H1 (cell line): ENCODE data around the gene GBF1. TPM values are rescaled to one million over a fixed set of nuclear protein-coding genes. Genes with fewer than 3 reads are reported as not detected.

ENCODE experiments used
- CTCF ChIA-PET: fragments of 300-600 bp; sonication (Branson Sonifier 250); formaldehyde crosslinking; loops from one replicate; lab custom pipeline; 2021; ENCODE audit not compliant: partially characterized antibody; lab: Charles Lee
- POLR2A ChIA-PET: fragments of 300-600 bp; sonication (Branson Sonifier 250); formaldehyde crosslinking; loops from one replicate; lab custom pipeline; 2021; ENCODE audit warnings: inconsistent platforms; ENCODE audit not compliant: partially characterized antibody; lab: Charles Lee
- DNase-seq, 2 experiments: peaks; one replicate each; pipeline versions ENCODE4 v3.0.0 to v3.0.0-alpha.2; 2010 to 2022; ENCODE audit warnings: low spot score in 2 of 2, low read depth in 1 of 2, mixed read lengths in 1 of 2
- FAIRE-seq: peaks from 2 replicates; lab custom pipeline; 2011; peaks lifted over from hg19 to GRCh38; lab: Jason Lieb, UNC
- H2AFZ ChIP-seq: 2 replicates; pipeline ENCODE4 v1.8.1; 2012; ENCODE audit warnings: low read length, inconsistent platforms
- H2AK5ac ChIP-seq: 2 replicates; pipeline ENCODE4 v1.6.1; 2013; ENCODE audit warnings: low read depth, low read length
- H2BK120ac ChIP-seq: replicated peaks from 2 replicates; pipeline ENCODE3; 2013; ENCODE audit warnings: low read depth, low read length, inconsistent platforms
- H2BK12ac ChIP-seq: 2 replicates; pipeline ENCODE4 v1.6.1; 2013; ENCODE audit warnings: low read depth, low read length
- H2BK15ac ChIP-seq: 2 replicates; pipeline ENCODE4 v1.6.1; 2013; ENCODE audit warnings: low read length
- H2BK20ac ChIP-seq: 2 replicates; pipeline ENCODE4 v1.6.1; 2013; ENCODE audit warnings: low read length
- H2BK5ac ChIP-seq: 2 replicates; pipeline ENCODE4 v1.6.1; 2013; ENCODE audit warnings: low read depth, low read length
- H3K14ac ChIP-seq: 2 replicates; pipeline ENCODE4 v1.6.1; 2013; ENCODE audit warnings: inconsistent platforms; ENCODE audit not compliant: insufficient read length
- H3K18ac ChIP-seq: 2 replicates; pipeline ENCODE4 v1.6.1; 2013; ENCODE audit warnings: low read length; ENCODE audit errors: extremely low read depth
- H3K23ac ChIP-seq: 2 replicates; pipeline ENCODE4 v1.6.1; 2013; ENCODE audit warnings: inconsistent platforms; ENCODE audit not compliant: insufficient read length
- H3K23me2 ChIP-seq: 2 replicates; pipeline ENCODE4 v1.6.1; 2013; ENCODE audit warnings: low read depth, low read length
- H3K27ac ChIP-seq: 2 replicates; pipeline ENCODE4 v1.6.1; 2011; ENCODE audit warnings: low read depth, low read length, inconsistent platforms
- H3K27me3 ChIP-seq, 4 experiments: replicated peaks in 1 of 4; 1 replicate in 1 of 4; 2 replicates in 3 of 4; pipeline versions ENCODE4 v1.6.1 to v1.8.1; 2011 to 2013; ENCODE audit warnings: low read length in 3 of 4, mild to moderate bottlenecking in 3 of 4, inconsistent platforms in 2 of 4, mixed read lengths in 2 of 4, moderate library complexity in 1 of 4; ENCODE audit not compliant: control insufficient read depth in 3 of 4, insufficient read depth in 3 of 4; ENCODE audit errors: extremely low read depth in 1 of 4
- H3K36me3 ChIP-seq, 4 experiments: 2 replicates each; pipeline versions ENCODE4 v1.6.1 to v1.8.1; 2011 to 2013; ENCODE audit warnings: mild to moderate bottlenecking in 4 of 4, low read length in 3 of 4, moderate library complexity in 2 of 4, control low read depth in 1 of 4, inconsistent platforms in 1 of 4; ENCODE audit not compliant: insufficient read depth in 4 of 4, control insufficient read depth in 2 of 4
- H3K4ac ChIP-seq: replicated peaks from 2 replicates; pipeline ENCODE3; 2013; ENCODE audit warnings: low read length, low read depth, mixed read lengths, inconsistent platforms; ENCODE audit not compliant: insufficient read length
- H3K4me1 ChIP-seq, 4 experiments: replicated peaks in 1 of 4; 1 replicate in 1 of 4; 2 replicates in 3 of 4; pipeline versions ENCODE4 v1.6.1 to v1.8.1; 2011 to 2013; ENCODE audit warnings: low read length in 3 of 4, inconsistent platforms in 2 of 4, mixed read lengths in 1 of 4; ENCODE audit not compliant: insufficient read depth in 4 of 4, control insufficient read depth in 3 of 4
- H3K4me2 ChIP-seq, 2 experiments: 2 replicates each; pipeline versions ENCODE4 v1.6.1 to v1.8.1; 2011 to 2013; ENCODE audit warnings: low read depth in 2 of 2, low read length in 2 of 2, control low read depth in 1 of 2, inconsistent platforms in 1 of 2, mild to moderate bottlenecking in 1 of 2; ENCODE audit not compliant: insufficient read depth in 1 of 2
- H3K4me3 ChIP-seq, 4 experiments: fragments of 200-600, 300-600 bp in 1 of 4; sonication (generic), shearing (Covaris generic), sonication (Bioruptor Twin) in 1 of 4; 2 replicates each; pipeline versions ENCODE4 v1.5.1 to v1.8.1; 2011 to 2016; ENCODE audit warnings: low read length in 4 of 4, low read depth in 3 of 4, control low read depth in 2 of 4, inconsistent platforms in 2 of 4, mild to moderate bottlenecking in 2 of 4, mixed read lengths in 1 of 4, moderate library complexity in 1 of 4; ENCODE audit not compliant: insufficient read depth in 2 of 4; ENCODE audit errors: extremely low read depth in 1 of 4
- H3K56ac ChIP-seq: replicated peaks from 2 replicates; pipeline ENCODE3; 2013; ENCODE audit warnings: low read depth, mild to moderate bottlenecking, mixed read lengths, low read length, inconsistent platforms; ENCODE audit not compliant: insufficient read length
- H3K79me1 ChIP-seq: 2 replicates; pipeline ENCODE4 v1.6.1; 2013; ENCODE audit warnings: low read depth, low read length, control low read depth
- H3K79me2 ChIP-seq, 2 experiments: 2 replicates each; pipeline versions ENCODE4 v1.6.1 to v1.8.1; 2012 to 2013; ENCODE audit warnings: low read length in 2 of 2, mild to moderate bottlenecking in 2 of 2, inconsistent platforms in 1 of 2; ENCODE audit not compliant: insufficient read depth in 2 of 2, control insufficient read depth in 1 of 2
- H3K9ac ChIP-seq, 4 experiments: replicated peaks in 1 of 4; 1 replicate in 1 of 4; 2 replicates in 3 of 4; pipeline versions ENCODE4 v1.6.1 to v1.8.1; 2011 to 2013; ENCODE audit warnings: low read depth in 3 of 4, low read length in 3 of 4, control low read depth in 2 of 4, mild to moderate bottlenecking in 2 of 4, moderate library complexity in 2 of 4, inconsistent platforms in 1 of 4; ENCODE audit errors: extremely low read depth in 1 of 4
- H3K9me3 ChIP-seq, 2 experiments: 2 replicates each; pipeline versions ENCODE4 v1.6.1 to v1.8.1; 2012 to 2013; ENCODE audit warnings: mild to moderate bottlenecking in 2 of 2, moderate library complexity in 2 of 2, control low read depth in 1 of 2, inconsistent platforms in 1 of 2, low read depth in 1 of 2, low read length in 1 of 2, mixed read lengths in 1 of 2; ENCODE audit not compliant: insufficient read depth in 2 of 2
- H4K20me1 ChIP-seq, 2 experiments: replicated peaks in 1 of 2; 2 replicates each; pipeline versions ENCODE3 to v1.8.1; 2011 to 2013; ENCODE audit warnings: inconsistent platforms in 2 of 2, low read length in 2 of 2, mild to moderate bottlenecking in 1 of 2; ENCODE audit not compliant: insufficient read depth in 2 of 2, control insufficient read depth in 1 of 2
- H4K5ac ChIP-seq: 2 replicates; pipeline ENCODE4 v1.6.1; 2013; ENCODE audit warnings: low read length, low read depth, mixed read lengths, inconsistent platforms; ENCODE audit not compliant: insufficient read length
- H4K8ac ChIP-seq: 2 replicates; pipeline ENCODE4 v1.8.0; 2013; ENCODE audit warnings: mild to moderate bottlenecking, moderate library complexity, low read length, inconsistent platforms; ENCODE audit not compliant: insufficient read depth; ENCODE audit errors: extremely low read depth
- H4K91ac ChIP-seq: replicated peaks from 2 replicates; pipeline ENCODE3; 2013; ENCODE audit warnings: low read length, mixed read lengths, inconsistent platforms; ENCODE audit not compliant: insufficient read length
- BRCA1 ChIP-seq: IDR thresholded peaks from 2 replicates; pipeline ENCODE4 v1.6.1; 2012; ENCODE audit warnings: low read depth, low read length, improper control_type of control experiment
- CBX5 ChIP-seq: fragments of 300-800, 300-1000 bp; sonication (generic); IDR thresholded peaks from 2 replicates; pipeline ENCODE4 v1.7.1; 2016; ENCODE audit warnings: antibody characterized with exemption, low read length, low read depth
- GTF2F1 ChIP-seq: IDR thresholded peaks from 2 replicates; pipeline ENCODE4 v1.6.1; 2012; ENCODE audit warnings: low read depth, low read length, improper control_type of control experiment, borderline replicate concordance
- NRF1 ChIP-seq: IDR thresholded peaks from 2 replicates; pipeline ENCODE4 v1.6.1; 2011; ENCODE audit warnings: mild to moderate bottlenecking, low read depth, low read length, improper control_type of control experiment
- PHF8 ChIP-seq: fragments of 200-600 bp; sonication (generic); conservative IDR thresholded peaks from 2 replicates; pipeline ENCODE4 v1.7.1; 2012; ENCODE audit warnings: low read depth, mild to moderate bottlenecking, inconsistent platforms, low read length, moderate library complexity
- POU5F1 ChIP-seq: IDR thresholded peaks from 2 replicates; pipeline ENCODE4 v1.6.1; 2011; ENCODE audit warnings: low read depth, mild to moderate bottlenecking, low read length, moderate library complexity
- RFX5 ChIP-seq: IDR thresholded peaks from 2 replicates; pipeline ENCODE4 v1.6.1; 2011; ENCODE audit warnings: low read depth, low read length, improper control_type of control experiment, borderline replicate concordance
- SP4 ChIP-seq: IDR thresholded peaks from 2 replicates; pipeline ENCODE4 v1.6.1; 2012; ENCODE audit warnings: low read length, inconsistent platforms
- WGBS, 2 experiments: shearing (Covaris generic) in 1 of 2; methylation state at CpG; one replicate each; pipeline versions ENCODE4 v1.1.6 to v1.1.7; 2013 to 2015; ENCODE audit warnings: low lambda C conversion rate in 2 of 2, mixed read lengths in 2 of 2, inconsistent platforms in 1 of 2, low coverage in 1 of 2, missing lambda C conversion rate in 1 of 2; ENCODE audit not compliant: insufficient replicate concordance in 2 of 2, insufficient coverage in 1 of 2, insufficient read length in 1 of 2; ENCODE audit errors: extremely low coverage in 1 of 2, missing lambda C conversion rate in 1 of 2; 5-methylcytosine and 5-hydroxymethylcytosine counted together
- polyA plus RNA-seq, 7 experiments: library from polyadenylated mRNA; depleted of rRNA in 3 of 7; stranded (reverse) in 5 of 7; unstranded in 2 of 7; fragments of >200 nt in 5 of 7; fragments of 200-250 nt in 2 of 7; gene quantifications; 1 replicate in 5 of 7; 2 replicates in 1 of 7; 4 replicates in 1 of 7; pipeline versions ENCODE4 v1.2.1 to v1.2.3, GENCODE V29; 2011 to 2013; ENCODE audit warnings: missing spikeins in 2 of 7, mixed read lengths in 2 of 7
- total RNA-seq: library from RNA; stranded (reverse); fragmentation: NEBNext Ultra II Directional; extraction: Animal tissue kit (Norgen Biotek cat#: 25700); gene quantifications from 2 replicates; pipeline ENCODE4 v1.2.1, GENCODE V29; 2021
- TF ChIP-seq, protein P1 (sequence below), 3 experiments: IDR thresholded peaks; 1 replicate in 2 of 3; 2 replicates in 1 of 3; pipeline versions ENCODE4 v1.5.1 to v1.6.1; 2011; ENCODE audit warnings: low read length in 3 of 3, mild to moderate bottlenecking in 3 of 3, inconsistent platforms in 2 of 3, low read depth in 1 of 3, moderate library complexity in 1 of 3; ENCODE audit not compliant: insufficient read depth in 1 of 3; ENCODE audit errors: control extremely low read depth in 1 of 3

Gene GBF1
- total and polyA plus RNA-seq, 2 of the 8 experiments (the other 6 are each of a cell fraction or from before 2014, with no cell fraction given) = 11.0 to 25.5 TPM

GRCh38 chr10:102219370-102219769 lies 26.0 kb upstream of the GBF1 start:
- CTCF ChIA-PET = interaction anchor here (1.4 to 24.6 kb wide), 5 partner anchors 11 to 179 kb away, joined by 3 to 862 read pairs (median 4); no protein-coding TSS in a partner anchor
- Histone ChIP-seq H3K27me3 (peaks cover 0 to 2% (median 0%) of the 10 kb centered on the region in 4 experiments; a peak in 1 of 7 replicates), H4K91ac (no peak overlapping the region), H2BK120ac (no peak overlapping the region), H3K9ac (no peak overlapping the region), H3K18ac (no peak overlapping the region), H3K23ac (no peak overlapping the region), H2AK5ac (no peak overlapping the region), H3K56ac (no peak overlapping the region), H3K23me2 (no peaks in the 10 kb centered on the region), H2BK20ac (no peak overlapping the region), H3K27ac (no peak overlapping the region), H3K4me1 (no peaks in the 10 kb centered on the region), H2BK12ac (no peak overlapping the region), H2BK15ac (no peak overlapping the region), H3K79me1 (no peaks in the 10 kb centered on the region), H3K4ac (no peak overlapping the region), H4K5ac (no peak overlapping the region), H3K4me2 (no peak overlapping the region), H3K4me3 (no peak overlapping the region), H3K79me2 (no peaks in the 10 kb centered on the region), H4K20me1 (no peaks in the 10 kb centered on the region), H3K36me3 (no peaks in the 10 kb centered on the region), H3K14ac (no peak overlapping the region), H2BK5ac (no peak overlapping the region), H4K8ac (no peak overlapping the region), H2AFZ (no peak overlapping the region), H3K9me3 (no peaks in the 10 kb centered on the region)
- FAIRE-seq = no peak
- POLR2A ChIA-PET = interaction anchor here (1.3 kb wide), 1 partner anchor 62 kb away, joined by 5 read pairs; no protein-coding TSS in a partner anchor
- no peak for DNase-seq
- 84% methylated on average over 5 of the region's 5 CpGs; no CpG with 5 or more reads in 1 of the 2 experiments for WGBS, 2 experiments
- TF ChIP-seq PHF8 (no peak), GTF2F1 (no peak), BRCA1 (no peak), NRF1 (no peak), SP4 (no peak), POU5F1 (no peak), CBX5 (no peak), RFX5 (no peak)
- TF ChIP-seq, protein P1, sequence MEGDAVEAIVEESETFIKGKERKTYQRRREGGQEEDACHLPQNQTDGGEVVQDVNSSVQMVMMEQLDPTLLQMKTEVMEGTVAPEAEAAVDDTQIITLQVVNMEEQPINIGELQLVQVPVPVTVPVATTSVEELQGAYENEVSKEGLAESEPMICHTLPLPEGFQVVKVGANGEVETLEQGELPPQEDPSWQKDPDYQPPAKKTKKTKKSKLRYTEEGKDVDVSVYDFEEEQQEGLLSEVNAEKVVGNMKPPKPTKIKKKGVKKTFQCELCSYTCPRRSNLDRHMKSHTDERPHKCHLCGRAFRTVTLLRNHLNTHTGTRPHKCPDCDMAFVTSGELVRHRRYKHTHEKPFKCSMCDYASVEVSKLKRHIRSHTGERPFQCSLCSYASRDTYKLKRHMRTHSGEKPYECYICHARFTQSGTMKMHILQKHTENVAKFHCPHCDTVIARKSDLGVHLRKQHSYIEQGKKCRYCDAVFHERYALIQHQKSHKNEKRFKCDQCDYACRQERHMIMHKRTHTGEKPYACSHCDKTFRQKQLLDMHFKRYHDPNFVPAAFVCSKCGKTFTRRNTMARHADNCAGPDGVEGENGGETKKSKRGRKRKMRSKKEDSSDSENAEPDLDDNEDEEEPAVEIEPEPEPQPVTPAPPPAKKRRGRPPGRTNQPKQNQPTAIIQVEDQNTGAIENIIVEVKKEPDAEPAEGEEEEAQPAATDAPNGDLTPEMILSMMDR (IDR thresholded peaks at IDR 0.05; ENCODE audit: control extremely low read depth in 1 of 3, insufficient read depth in 1 of 3, low read depth in 1 of 3, low read length in 3 of 3) = no peak
